ENCODE results near the gene DISP2.

DISP2 gene

GRCh38 chr15:40357723-40358470 is at the start of gene DISP2:
DISP2 (plus strand) TSS chr15:40358219; CDS start chr15:40358322, 103 bp downstream.
- TF ChIP-seq CTCF (conservative IDR thresholded peaks at IDR 0.05) = no peak
- peak within 1 kb of the TSS; percentile 74 for H3K27ac ChIP-seq

- no peak for TF ChIP-seq CTCF (conservative IDR thresholded peaks at IDR 0.05)
- no peak overlapping the region for H3K27ac ChIP-seq
Measured at GRCh38 chr15:40309344-40309862, 48.6 kb upstream of the DISP2 start.

- H3K27ac ChIP-seq = no peak overlapping the region
- TF ChIP-seq CTCF (conservative IDR thresholded peaks at IDR 0.05) = peak; percentile 86
Measured at GRCh38 chr15:40310001-40310959, 47.7 kb upstream of the DISP2 start.

- TF ChIP-seq CTCF (conservative IDR thresholded peaks at IDR 0.05) = no peak
- H3K27ac ChIP-seq = no peak overlapping the region
Measured at GRCh38 chr15:40310993-40311392, 47.0 kb upstream of the DISP2 start.

- no peak for TF ChIP-seq CTCF (conservative IDR thresholded peaks at IDR 0.05)
- no peak overlapping the region for H3K27ac ChIP-seq
Measured at GRCh38 chr15:40312370-40313158, 45.5 kb upstream of the DISP2 start.

GRCh38 chr15:40313531-40314398 is 44.3 kb upstream of the DISP2 start:
- peak overlapping the region; percentile 38 for H3K27ac ChIP-seq
- no peak for TF ChIP-seq CTCF (conservative IDR thresholded peaks at IDR 0.05)
